ENCODE data around the gene FN3K.

The FN3K gene

GRCh38 chr17:82703935-82704865 lies 31.2 kb upstream of the FN3K start:
- no peaks in the 10 kb centered on the region for H3K9me3 ChIP-seq (ENCODE audit: control insufficient read depth in 2 of 2, low read length in 2 of 2)
- no peak overlapping the region for H3K4me3 ChIP-seq (ENCODE audit: low read length in 2 of 2)
- H3K36me3 ChIP-seq (ENCODE audit: control insufficient read depth in 2 of 2, insufficient read depth in 2 of 2, low read length in 2 of 2): no peaks in the 10 kb centered on the region
- no peak overlapping the region for H3K27ac ChIP-seq (ENCODE audit: low read length)
- no peaks in the 10 kb centered on the region for H3K27me3 ChIP-seq (ENCODE audit: control insufficient read depth in 1 of 2, insufficient read depth in 2 of 2, low read length in 2 of 2)
- no peak overlapping the region for H3K9ac ChIP-seq (ENCODE audit: low read length in 2 of 2)
- peaks cover 11% of the 10 kb centered on the region for H3K4me1 ChIP-seq (ENCODE audit: control insufficient read depth, insufficient read depth, low read length)

GRCh38 chr17:82704886-82705285 lies 30.5 kb upstream of the FN3K start:
- Histone ChIP-seq H3K4me1 (ENCODE audit: control insufficient read depth, insufficient read depth, low read length) (peaks cover 5% of the 10 kb centered on the region), H3K27ac (ENCODE audit: low read length) (no peak overlapping the region), H3K27me3 (ENCODE audit: control insufficient read depth in 1 of 2, insufficient read depth in 2 of 2, low read length in 2 of 2) (no peaks in the 10 kb centered on the region), H3K4me3 (ENCODE audit: low read length in 2 of 2) (no peak overlapping the region), H3K9me3 (ENCODE audit: control insufficient read depth in 2 of 2, low read length in 2 of 2) (no peaks in the 10 kb centered on the region), H3K36me3 (ENCODE audit: control insufficient read depth in 2 of 2, insufficient read depth in 2 of 2, low read length in 2 of 2) (no peaks in the 10 kb centered on the region), H3K9ac (ENCODE audit: low read length in 2 of 2) (no peak overlapping the region)

- Histone ChIP-seq H3K4me1 (ENCODE audit: control insufficient read depth, insufficient read depth, low read length) (peaks cover 5% of the 10 kb centered on the region), H3K36me3 (ENCODE audit: control insufficient read depth in 2 of 2, insufficient read depth in 2 of 2, low read length in 2 of 2) (no peaks in the 10 kb centered on the region), H3K27me3 (ENCODE audit: control insufficient read depth in 1 of 2, insufficient read depth in 2 of 2, low read length in 2 of 2) (no peaks in the 10 kb centered on the region), H3K9ac (ENCODE audit: low read length in 2 of 2) (no peak overlapping the region), H3K4me3 (ENCODE audit: low read length in 2 of 2) (no peak overlapping the region), H3K27ac (ENCODE audit: low read length) (no peak overlapping the region), H3K9me3 (ENCODE audit: control insufficient read depth in 2 of 2, low read length in 2 of 2) (no peaks in the 10 kb centered on the region)
Measured at GRCh38 chr17:82705756-82706155, 29.7 kb upstream of the FN3K start.

GRCh38 chr17:82709024-82709675 lies 26.3 kb upstream of the FN3K start:
- no peak overlapping the region for H3K9ac ChIP-seq (ENCODE audit: low read length in 2 of 2)
- H3K27ac ChIP-seq (ENCODE audit: low read length): no peak overlapping the region
- H3K27me3 ChIP-seq (ENCODE audit: control insufficient read depth in 1 of 2, insufficient read depth in 2 of 2, low read length in 2 of 2): no peaks in the 10 kb centered on the region
- no peak overlapping the region for H3K4me3 ChIP-seq (ENCODE audit: low read length in 2 of 2)
- no peaks in the 10 kb centered on the region for H3K36me3 ChIP-seq (ENCODE audit: control insufficient read depth in 2 of 2, insufficient read depth in 2 of 2, low read length in 2 of 2)
- H3K4me1 ChIP-seq (ENCODE audit: control insufficient read depth, insufficient read depth, low read length): no peaks in the 10 kb centered on the region
- no peaks in the 10 kb centered on the region for H3K9me3 ChIP-seq (ENCODE audit: control insufficient read depth in 2 of 2, low read length in 2 of 2)

GRCh38 chr17:82709676-82710498 lies 25.5 kb upstream of the FN3K start:
- H3K4me3 ChIP-seq (ENCODE audit: low read length in 2 of 2): no peak overlapping the region
- no peaks in the 10 kb centered on the region for H3K4me1 ChIP-seq (ENCODE audit: control insufficient read depth, insufficient read depth, low read length)
- H3K27ac ChIP-seq (ENCODE audit: low read length): no peak overlapping the region
- H3K9ac ChIP-seq (ENCODE audit: low read length in 2 of 2): no peak overlapping the region
- no peaks in the 10 kb centered on the region for H3K36me3 ChIP-seq (ENCODE audit: control insufficient read depth in 2 of 2, insufficient read depth in 2 of 2, low read length in 2 of 2)
- H3K9me3 ChIP-seq (ENCODE audit: control insufficient read depth in 2 of 2, low read length in 2 of 2): no peaks in the 10 kb centered on the region
- no peaks in the 10 kb centered on the region for H3K27me3 ChIP-seq (ENCODE audit: control insufficient read depth in 1 of 2, insufficient read depth in 2 of 2, low read length in 2 of 2)

- H3K27ac ChIP-seq (ENCODE audit: low read length): no peak overlapping the region
- no peak overlapping the region for H3K4me3 ChIP-seq (ENCODE audit: low read length in 2 of 2)
- no peaks in the 10 kb centered on the region for H3K9me3 ChIP-seq (ENCODE audit: control insufficient read depth in 2 of 2, low read length in 2 of 2)
Measured at GRCh38 chr17:82710499-82711232, 24.7 kb upstream of the FN3K start.

GRCh38 chr17:82713071-82713723 lies 22.2 kb upstream of the FN3K start:
- Histone ChIP-seq H3K9ac (ENCODE audit: low read length in 2 of 2) (no peak overlapping the region), H3K9me3 (ENCODE audit: control insufficient read depth in 2 of 2, low read length in 2 of 2) (no peaks in the 10 kb centered on the region), H3K4me3 (ENCODE audit: low read length in 2 of 2) (no peak overlapping the region), H3K27ac (ENCODE audit: low read length) (no peak overlapping the region), H3K36me3 (ENCODE audit: control insufficient read depth in 2 of 2, insufficient read depth in 2 of 2, low read length in 2 of 2) (no peaks in the 10 kb centered on the region), H3K4me1 (ENCODE audit: control insufficient read depth, insufficient read depth, low read length) (peaks cover 18% of the 10 kb centered on the region), H3K27me3 (ENCODE audit: control insufficient read depth in 1 of 2, insufficient read depth in 2 of 2, low read length in 2 of 2) (no peaks in the 10 kb centered on the region)

More at GRCh38 chr17:82710499-82711232, 24.7 kb upstream of the FN3K start:
- no peak overlapping the region for H3K9ac ChIP-seq (ENCODE audit: low read length in 2 of 2)
- H3K4me1 ChIP-seq (ENCODE audit: control insufficient read depth, insufficient read depth, low read length): peaks cover under 1% of the 10 kb centered on the region
- H3K27me3 ChIP-seq (ENCODE audit: control insufficient read depth in 1 of 2, insufficient read depth in 2 of 2, low read length in 2 of 2): no peaks in the 10 kb centered on the region
- no peaks in the 10 kb centered on the region for H3K36me3 ChIP-seq (ENCODE audit: control insufficient read depth in 2 of 2, insufficient read depth in 2 of 2, low read length in 2 of 2)

- Histone ChIP-seq H3K4me1 (ENCODE audit: control insufficient read depth, insufficient read depth, low read length) (peaks cover 19% of the 10 kb centered on the region), H3K27me3 (ENCODE audit: control insufficient read depth in 1 of 2, insufficient read depth in 2 of 2, low read length in 2 of 2) (no peaks in the 10 kb centered on the region), H3K9me3 (ENCODE audit: control insufficient read depth in 2 of 2, low read length in 2 of 2) (no peaks in the 10 kb centered on the region), H3K4me3 (ENCODE audit: low read length in 2 of 2) (peak within 1 kb of the TSS; percentile 89 to 91), H3K36me3 (ENCODE audit: control insufficient read depth in 2 of 2, insufficient read depth in 2 of 2, low read length in 2 of 2) (peaks cover 7 to 12% of the 10 kb centered on the region in 2 donors), H3K9ac (ENCODE audit: low read length in 2 of 2) (peak within 1 kb of the TSS; percentile 64 to 72), H3K27ac (ENCODE audit: low read length) (no peak within 1 kb of the TSS)
Measured at GRCh38 chr17:82716203-82717010, 19.0 kb upstream of the FN3K start, which contains the start of gene FN3KRP. Gene FN3KRP, plus strand, starts transcription at chr17:82716706. Its CDS starts 50 bp downstream, at chr17:82716756.

GRCh38 chr17:82718986-82719685 lies 16.3 kb upstream of the FN3K start:
- Histone ChIP-seq H3K36me3 (ENCODE audit: control insufficient read depth in 2 of 2, insufficient read depth in 2 of 2, low read length in 2 of 2) (peaks cover 14 to 22% of the 10 kb centered on the region in 2 donors), H3K9me3 (ENCODE audit: control insufficient read depth in 2 of 2, low read length in 2 of 2) (no peaks in the 10 kb centered on the region), H3K9ac (ENCODE audit: low read length in 2 of 2) (no peak overlapping the region), H3K4me3 (ENCODE audit: low read length in 2 of 2) (no peak overlapping the region), H3K27me3 (ENCODE audit: control insufficient read depth in 1 of 2, insufficient read depth in 2 of 2, low read length in 2 of 2) (no peaks in the 10 kb centered on the region), H3K27ac (ENCODE audit: low read length) (no peak overlapping the region), H3K4me1 (ENCODE audit: control insufficient read depth, insufficient read depth, low read length) (peaks cover 19% of the 10 kb centered on the region)
